ENCODE data around the gene GBF1.

- TF ChIP-seq CTCF (IDR thresholded peaks at IDR 0.05 in 2 of 3, conservative IDR thresholded peaks at IDR 0.05 in 1 of 3; ENCODE audit: control insufficient read depth in 2 of 3, extremely low read depth in 1 of 3, insufficient read depth in 1 of 3, low read depth in 3 of 3, low read length in 3 of 3) (no peak), POLR2AphosphoS5 (IDR thresholded peaks at IDR 0.05; ENCODE audit: low read length) (no peak), USF1 (IDR thresholded peaks at IDR 0.05; ENCODE audit: borderline replicate concordance, extremely low read length, insufficient read depth, low read depth, low read length) (no peak), ATF3 (IDR thresholded peaks at IDR 0.05; ENCODE audit: borderline replicate concordance, extremely low read depth, low read depth, low read length) (no peak), MAX (IDR thresholded peaks at IDR 0.05; ENCODE audit: low read depth, low read length) (no peak), FOS (IDR thresholded peaks at IDR 0.05; ENCODE audit: borderline replicate concordance, extremely low read depth, insufficient read length) (no peak), EP300 (IDR thresholded peaks at IDR 0.05; ENCODE audit: borderline replicate concordance in 1 of 2, control insufficient read depth in 1 of 2, low read depth in 2 of 2, low read length in 2 of 2) (no peak), TAF1 (IDR thresholded peaks at IDR 0.05; ENCODE audit: borderline replicate concordance, low read depth, low read length) (no peak), MXI1 (IDR thresholded peaks at IDR 0.05; ENCODE audit: low read depth, low read length) (no peak), RELA (IDR thresholded peaks at IDR 0.05; ENCODE audit: borderline replicate concordance, partially characterized antibody) (no peak), EZH2 (IDR thresholded peaks at IDR 0.05; ENCODE audit: borderline replicate concordance, control insufficient read depth, low read depth, low read length) (no peak), REST (IDR thresholded peaks at IDR 0.05; ENCODE audit: low read depth, low read length) (no peak), BHLHE40 (IDR thresholded peaks at IDR 0.05; ENCODE audit: borderline replicate concordance in 1 of 2, low read depth in 2 of 2, low read length in 1 of 2) (no peak)
These were observed 180.1 kb downstream of the GBF1 start for GRCh38 chr10:102425444-102425843.

Measured in GM12878 (cell line).